GM23338 (cell line): ENCODE data around the gene TBC1D19.

Experiments
- CTCF ChIP-seq, 2 experiments: fragments of 200-600 bp in 1 of 2; sonication (generic) in 1 of 2; conservative IDR thresholded peaks; 2 replicates each; pipeline versions ENCODE4 v1.5.1 to v1.6.1; 2016 to 2017; ENCODE audit warnings: antibody characterized with exemption in 2 of 2, low read depth in 2 of 2, mild to moderate bottlenecking in 2 of 2, moderate library complexity in 1 of 2
- EZH2 ChIP-seq: fragments of 200-600 bp; sonication (generic); IDR thresholded peaks from one replicate; pipeline ENCODE4 v1.8.0; 2017; ENCODE audit warnings: antibody characterized with exemption, mild to moderate bottlenecking, low read depth; ENCODE audit not compliant: unreplicated experiment
- EZH2phosphoT487 ChIP-seq: fragments of 200-600 bp; sonication (generic); IDR thresholded peaks from one replicate; pipeline ENCODE4 v1.8.1; 2018; ENCODE audit warnings: antibody characterized with exemption; ENCODE audit not compliant: unreplicated experiment
- JUNB ChIP-seq: IDR thresholded peaks from one replicate; pipeline ENCODE4 v1.6.1; 2016; ENCODE audit warnings: antibody characterized with exemption; ENCODE audit not compliant: unreplicated experiment
- POLR2AphosphoS5 ChIP-seq: IDR thresholded peaks from 2 replicates; pipeline ENCODE4 v1.6.1; 2016; ENCODE audit warnings: antibody characterized with exemption, low read depth
- ZNF114 ChIP-seq: fragments of 250-450 bp; sonication (Bioruptor Pico); IDR thresholded peaks from 2 replicates; pipeline ENCODE4 v1.5.0; 2020; ENCODE audit warnings: mild to moderate bottlenecking, moderate library complexity
- TF ChIP-seq, protein P1 (sequence below): IDR thresholded peaks from one replicate; pipeline ENCODE4 v1.6.1; 2018; ENCODE audit warnings: antibody characterized with exemption; ENCODE audit not compliant: unreplicated experiment

DNA sequence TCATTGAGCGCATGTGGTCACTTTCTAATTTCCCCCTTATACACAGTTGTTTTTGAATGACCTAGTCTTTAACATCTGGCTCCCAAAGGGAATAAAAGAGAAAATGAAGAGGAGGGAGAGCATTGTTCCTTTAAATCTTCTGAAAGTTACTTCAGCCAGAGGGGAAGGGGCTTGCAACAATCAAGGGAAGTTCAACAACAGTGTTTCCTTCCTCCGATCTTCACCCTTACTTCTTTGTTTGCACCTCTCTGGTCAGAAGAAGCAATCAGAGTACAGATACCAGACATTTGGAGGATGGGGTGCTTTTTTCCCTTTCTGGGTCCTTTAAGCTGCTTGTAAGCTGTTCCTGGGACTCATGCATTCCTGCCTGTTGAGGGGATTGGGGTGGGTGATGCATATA is 125.4 kb downstream of the TBC1D19 start:
- TF ChIP-seq CTCF (conservative IDR thresholded peaks at IDR 0.05; ENCODE audit: low read depth in 2 of 2) (no peak), JUNB (no peak), POLR2AphosphoS5 (no peak), EZH2phosphoT487 (no peak), ZNF114 (CRISPR knock-in tag) (no peak), EZH2 (no peak)
- TF ChIP-seq, protein P1, sequence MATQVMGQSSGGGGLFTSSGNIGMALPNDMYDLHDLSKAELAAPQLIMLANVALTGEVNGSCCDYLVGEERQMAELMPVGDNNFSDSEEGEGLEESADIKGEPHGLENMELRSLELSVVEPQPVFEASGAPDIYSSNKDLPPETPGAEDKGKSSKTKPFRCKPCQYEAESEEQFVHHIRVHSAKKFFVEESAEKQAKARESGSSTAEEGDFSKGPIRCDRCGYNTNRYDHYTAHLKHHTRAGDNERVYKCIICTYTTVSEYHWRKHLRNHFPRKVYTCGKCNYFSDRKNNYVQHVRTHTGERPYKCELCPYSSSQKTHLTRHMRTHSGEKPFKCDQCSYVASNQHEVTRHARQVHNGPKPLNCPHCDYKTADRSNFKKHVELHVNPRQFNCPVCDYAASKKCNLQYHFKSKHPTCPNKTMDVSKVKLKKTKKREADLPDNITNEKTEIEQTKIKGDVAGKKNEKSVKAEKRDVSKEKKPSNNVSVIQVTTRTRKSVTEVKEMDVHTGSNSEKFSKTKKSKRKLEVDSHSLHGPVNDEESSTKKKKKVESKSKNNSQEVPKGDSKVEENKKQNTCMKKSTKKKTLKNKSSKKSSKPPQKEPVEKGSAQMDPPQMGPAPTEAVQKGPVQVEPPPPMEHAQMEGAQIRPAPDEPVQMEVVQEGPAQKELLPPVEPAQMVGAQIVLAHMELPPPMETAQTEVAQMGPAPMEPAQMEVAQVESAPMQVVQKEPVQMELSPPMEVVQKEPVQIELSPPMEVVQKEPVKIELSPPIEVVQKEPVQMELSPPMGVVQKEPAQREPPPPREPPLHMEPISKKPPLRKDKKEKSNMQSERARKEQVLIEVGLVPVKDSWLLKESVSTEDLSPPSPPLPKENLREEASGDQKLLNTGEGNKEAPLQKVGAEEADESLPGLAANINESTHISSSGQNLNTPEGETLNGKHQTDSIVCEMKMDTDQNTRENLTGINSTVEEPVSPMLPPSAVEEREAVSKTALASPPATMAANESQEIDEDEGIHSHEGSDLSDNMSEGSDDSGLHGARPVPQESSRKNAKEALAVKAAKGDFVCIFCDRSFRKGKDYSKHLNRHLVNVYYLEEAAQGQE: no peak
